Measurements from ENCODE around the gene REEP2.
"Not testable (repeated sequence)": the region's sequence is repeated elsewhere in the genome, so short reads cannot be mapped to it uniquely, and the experiment has no call there.

Gene REEP2

GRCh38 chr5:138471052-138471361 is 32.1 kb downstream of the REEP2 start:
- no peaks in the 10 kb centered on the region for H3K4me1 ChIP-seq (ENCODE audit: insufficient read depth, low read length, poor library complexity, severe bottlenecking)
- no peak overlapping the region for H3K9ac ChIP-seq (ENCODE audit: low read depth, low read length, poor library complexity, severe bottlenecking)
- H3K27me3 ChIP-seq (ENCODE audit: insufficient read depth, low read length, poor library complexity, severe bottlenecking): peaks cover 23% of the 10 kb centered on the region
- no peaks in the 10 kb centered on the region for H3K79me2 ChIP-seq (ENCODE audit: insufficient read depth, low read length)
- no peaks in the 10 kb centered on the region for H3K9me2 ChIP-seq (replicated peaks; ENCODE audit: low read depth, low read length)
- H3F3A ChIP-seq (ENCODE audit: low read depth): no peaks in the 10 kb centered on the region
- H3K4me3 ChIP-seq (ENCODE audit: low read length, poor library complexity, severe bottlenecking): no peak overlapping the region
- TF ChIP-seq EZH2phosphoT487 (IDR thresholded peaks at IDR 0.05; ENCODE audit: borderline replicate concordance): no peak
- TF ChIP-seq CTCF (conservative IDR thresholded peaks at IDR 0.05; ENCODE audit: low read length): no peak
- H2AFZ ChIP-seq (ENCODE audit: low read length): no peak overlapping the region
- no peaks in the 10 kb centered on the region for H3K9me3 ChIP-seq (ENCODE audit: insufficient read depth, low read depth, low read length)
- peaks cover 1% of the 10 kb centered on the region for H4K20me1 ChIP-seq (ENCODE audit: insufficient read depth, low read length, poor library complexity, severe bottlenecking)
- no peaks in the 10 kb centered on the region for H3K36me3 ChIP-seq (ENCODE audit: insufficient read depth, low read length)
- H3K4me2 ChIP-seq (ENCODE audit: low read depth, low read length, poor library complexity, severe bottlenecking): no peak overlapping the region

GRCh38 chr5:138472353-138472752 is 33.5 kb downstream of the REEP2 start:
- Histone ChIP-seq H3K9me2 (replicated peaks; ENCODE audit: low read depth, low read length) (no peaks in the 10 kb centered on the region), H3K9me3 (ENCODE audit: insufficient read depth, low read depth, low read length) (no peaks in the 10 kb centered on the region), H3K4me3 (ENCODE audit: low read length, poor library complexity, severe bottlenecking) (no peak overlapping the region), H3K27me3 (ENCODE audit: insufficient read depth, low read length, poor library complexity, severe bottlenecking) (peaks cover 10% of the 10 kb centered on the region), H3K9ac (ENCODE audit: low read depth, low read length, poor library complexity, severe bottlenecking) (no peak overlapping the region), H3K36me3 (ENCODE audit: insufficient read depth, low read length) (no peaks in the 10 kb centered on the region), H3K79me2 (ENCODE audit: insufficient read depth, low read length) (no peaks in the 10 kb centered on the region), H4K20me1 (ENCODE audit: insufficient read depth, low read length, poor library complexity, severe bottlenecking) (no peaks in the 10 kb centered on the region), H3F3A (ENCODE audit: low read depth) (no peaks in the 10 kb centered on the region), H2AFZ (ENCODE audit: low read length) (no peak overlapping the region), H3K4me1 (ENCODE audit: insufficient read depth, low read length, poor library complexity, severe bottlenecking) (no peaks in the 10 kb centered on the region), H3K4me2 (ENCODE audit: low read depth, low read length, poor library complexity, severe bottlenecking) (no peak overlapping the region)
- TF ChIP-seq EZH2phosphoT487 (IDR thresholded peaks at IDR 0.05; ENCODE audit: borderline replicate concordance): no peak
- TF ChIP-seq CTCF (conservative IDR thresholded peaks at IDR 0.05; ENCODE audit: low read length): no peak

GRCh38 chr5:138473151-138473550 is 34.3 kb downstream of the REEP2 start:
- not testable (repeated sequence) for H2AFZ ChIP-seq (ENCODE audit: low read length); H3K9me2 ChIP-seq (replicated peaks; ENCODE audit: low read depth, low read length); H3K9ac ChIP-seq (ENCODE audit: low read depth, low read length, poor library complexity, severe bottlenecking); H3K27me3 ChIP-seq (ENCODE audit: insufficient read depth, low read length, poor library complexity, severe bottlenecking); H3K4me3 ChIP-seq (ENCODE audit: low read length, poor library complexity, severe bottlenecking); H3K4me1 ChIP-seq (ENCODE audit: insufficient read depth, low read length, poor library complexity, severe bottlenecking); H3K9me3 ChIP-seq (ENCODE audit: insufficient read depth, low read depth, low read length); H3K79me2 ChIP-seq (ENCODE audit: insufficient read depth, low read length); H3K4me2 ChIP-seq (ENCODE audit: low read depth, low read length, poor library complexity, severe bottlenecking); H3F3A ChIP-seq (ENCODE audit: low read depth); H3K36me3 ChIP-seq (ENCODE audit: insufficient read depth, low read length); H4K20me1 ChIP-seq (ENCODE audit: insufficient read depth, low read length, poor library complexity, severe bottlenecking)

GRCh38 chr5:138476918-138477317 is 38.1 kb downstream of the REEP2 start:
- Histone ChIP-seq H2AFZ (ENCODE audit: low read length) (no peak overlapping the region), H3K4me1 (ENCODE audit: insufficient read depth, low read length, poor library complexity, severe bottlenecking) (no peaks in the 10 kb centered on the region), H3K27me3 (ENCODE audit: insufficient read depth, low read length, poor library complexity, severe bottlenecking) (no peaks in the 10 kb centered on the region), H3K36me3 (ENCODE audit: insufficient read depth, low read length) (no peaks in the 10 kb centered on the region), H3K9me3 (ENCODE audit: insufficient read depth, low read depth, low read length) (no peaks in the 10 kb centered on the region), H3K4me2 (ENCODE audit: low read depth, low read length, poor library complexity, severe bottlenecking) (no peak overlapping the region), H3K4me3 (ENCODE audit: low read length, poor library complexity, severe bottlenecking) (no peak overlapping the region), H4K20me1 (ENCODE audit: insufficient read depth, low read length, poor library complexity, severe bottlenecking) (no peaks in the 10 kb centered on the region), H3K9ac (ENCODE audit: low read depth, low read length, poor library complexity, severe bottlenecking) (no peak overlapping the region), H3F3A (ENCODE audit: low read depth) (no peaks in the 10 kb centered on the region), H3K79me2 (ENCODE audit: insufficient read depth, low read length) (no peaks in the 10 kb centered on the region), H3K9me2 (replicated peaks; ENCODE audit: low read depth, low read length) (no peaks in the 10 kb centered on the region)
- TF ChIP-seq EZH2phosphoT487 (IDR thresholded peaks at IDR 0.05; ENCODE audit: borderline replicate concordance) (no peak), CTCF (conservative IDR thresholded peaks at IDR 0.05; ENCODE audit: low read length) (no peak)
